Stimulated activated CD4-positive, alpha-beta T cell treated with anti-CD3 and anti-CD28 coated beads, Interleukin-4, amount 100 ng/mL, for 4 hours (primary cell): Measurements from ENCODE around the gene TPCN2.

Source experiments
- DNase-seq, 2 experiments: peaks; one replicate each; pipeline ENCODE4 v3.0.0-alpha.2; 2020

TPCN2 gene

GRCh38 chr11:69154938-69155301, 106.2 kb downstream of the TPCN2 start:
- no peak for DNase-seq

GRCh38 chr11:69155302-69156234, 106.8 kb downstream of the TPCN2 start, which contains the start of gene SMIM38:
Gene SMIM38 (plus strand): TSS chr11:69155935. CDS start chr11:69157847, 1,912 bp downstream.
- no peak for DNase-seq

GRCh38 chr11:69156235-69156639, 107.5 kb downstream of the TPCN2 start:
- no peak for DNase-seq

GRCh38 chr11:69156673-69157155, 108.0 kb downstream of the TPCN2 start:
- DNase-seq: no peak

DNA sequence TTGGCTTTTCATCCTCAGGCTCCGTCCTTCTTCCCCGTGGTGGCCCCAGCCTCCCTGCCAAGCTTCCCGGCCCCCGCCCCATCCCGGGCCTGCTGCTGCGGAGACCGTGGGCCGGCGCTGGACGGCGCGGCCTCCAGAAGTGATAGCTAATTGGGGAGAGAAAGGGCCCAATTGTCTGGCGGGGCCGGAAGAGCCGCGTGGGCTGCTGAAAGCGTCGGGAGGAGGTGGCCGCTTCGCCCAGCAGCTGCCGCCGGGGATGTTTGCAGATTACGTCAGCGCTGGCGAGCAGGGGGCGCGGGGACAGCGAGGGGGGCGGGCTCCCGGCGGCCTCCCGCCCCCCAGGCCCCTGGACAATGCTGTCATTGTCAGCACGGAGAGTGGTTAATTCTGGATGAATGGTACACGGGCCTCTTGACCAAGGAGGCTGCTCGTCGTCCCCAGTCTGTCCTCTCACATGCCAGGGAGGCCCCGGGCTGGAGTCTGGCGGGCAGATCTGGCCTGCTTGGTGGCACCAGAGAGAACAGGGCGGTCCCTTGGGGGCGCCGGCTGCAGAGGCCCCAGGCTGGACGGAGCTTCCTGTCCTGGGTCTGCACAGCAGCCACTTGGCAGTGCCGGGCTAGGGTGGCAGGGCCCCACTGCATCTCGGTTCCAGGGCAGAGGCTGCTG, 108.6 kb downstream of the TPCN2 start:
- no peak for DNase-seq

DNA sequence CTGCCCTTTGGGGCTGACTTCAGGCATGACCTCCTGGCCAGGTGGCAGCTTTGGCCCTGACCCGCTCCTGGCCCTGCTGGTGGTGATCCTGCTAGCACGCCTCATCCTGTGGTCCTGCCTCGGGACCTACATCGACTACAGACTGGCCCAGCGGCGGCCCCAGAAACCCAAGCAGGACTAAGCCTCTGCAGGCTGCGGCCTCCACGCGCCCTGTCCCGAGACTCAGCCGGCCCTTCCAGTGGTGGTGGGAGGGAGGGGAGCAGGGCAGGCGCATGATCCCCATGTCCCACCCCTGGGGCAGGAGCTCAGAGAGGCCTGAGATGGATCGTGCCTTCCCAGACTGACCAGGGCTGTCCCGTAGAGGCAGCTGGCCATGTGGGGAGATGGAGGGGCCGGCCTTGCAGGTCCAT, 109.1 kb downstream of the TPCN2 start:
- no peak for DNase-seq

DNA sequence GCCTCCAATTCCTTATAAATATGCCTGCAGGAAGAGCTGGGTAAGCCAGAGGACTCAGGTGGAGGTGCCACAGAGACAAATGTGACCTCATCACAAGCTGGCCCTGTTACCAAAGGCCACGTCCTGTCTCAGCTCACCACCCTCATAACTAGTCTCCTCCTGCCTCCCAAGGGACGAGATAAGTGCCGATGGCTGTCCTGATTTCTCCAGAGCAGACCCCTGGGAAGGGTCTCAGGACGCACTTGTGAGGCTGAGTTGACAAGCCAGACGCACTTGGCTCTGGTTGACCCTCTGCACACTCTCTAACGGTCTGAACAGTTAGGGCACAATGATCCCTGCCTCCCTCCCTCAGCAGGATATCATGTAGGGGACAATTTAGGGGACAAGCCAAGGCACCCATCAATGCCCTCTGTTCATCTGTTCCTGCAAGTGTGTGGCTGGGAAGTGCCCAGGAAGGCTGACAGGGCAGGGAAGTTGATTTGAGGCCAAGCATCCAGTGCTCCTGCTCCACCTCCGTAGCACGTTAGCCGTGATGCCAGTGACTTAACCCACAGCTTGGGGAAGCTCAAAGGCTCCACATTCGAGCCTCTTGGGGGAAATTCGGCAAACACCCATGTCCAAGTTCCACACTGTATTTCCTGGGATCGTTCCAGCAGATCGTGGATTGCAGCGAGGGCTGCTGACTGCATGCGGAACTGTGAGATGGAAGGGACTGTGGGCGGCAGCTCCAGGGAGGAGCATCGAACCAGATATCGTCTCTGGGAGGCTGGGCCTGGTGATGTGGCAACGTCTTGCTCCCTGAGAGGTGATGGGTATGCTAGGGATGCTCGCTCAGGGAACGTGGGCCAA, 109.8 kb downstream of the TPCN2 start:
- no peak for DNase-seq

DNA sequence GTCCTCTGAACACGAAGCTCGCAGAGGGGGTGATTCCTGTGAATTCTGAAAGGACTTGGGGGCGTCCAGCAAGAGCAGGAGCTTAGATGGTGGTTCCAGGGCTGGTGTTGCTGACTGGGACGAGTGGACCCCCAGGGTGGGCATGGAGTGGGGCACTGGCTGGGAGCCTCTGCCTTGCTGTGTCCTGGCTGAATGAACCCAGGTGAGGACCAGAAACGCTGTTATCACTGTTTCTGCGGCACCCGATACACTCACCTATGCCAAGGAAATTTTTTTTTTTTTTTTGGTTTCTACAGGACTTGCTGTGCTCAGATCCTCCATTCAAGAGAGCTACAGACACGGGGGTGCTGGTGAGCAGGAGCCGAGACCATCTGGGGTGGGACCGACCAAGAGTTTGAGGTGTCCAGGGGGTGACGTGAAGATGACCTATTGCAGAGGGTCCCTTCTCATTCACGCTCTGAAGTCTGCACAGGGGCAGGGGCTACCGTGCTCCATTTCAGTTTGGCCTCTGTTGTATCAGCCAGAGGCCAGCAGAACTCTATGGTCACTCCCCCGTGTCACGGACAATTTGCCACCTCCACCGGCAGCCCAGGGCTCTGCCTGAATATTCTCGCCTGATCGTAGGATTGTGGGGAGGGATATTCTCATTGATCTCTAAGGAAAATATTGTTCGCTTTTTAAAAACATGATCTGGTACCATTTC, 110.6 kb downstream of the TPCN2 start:
- DNase-seq: no peak

- DNase-seq: no peak
These were observed 111.8 kb downstream of the TPCN2 start for GRCh38 chr11:69160296-69161116.

- no peak for DNase-seq
These were observed 112.3 kb downstream of the TPCN2 start for GRCh38 chr11:69161117-69161407.

DNA sequence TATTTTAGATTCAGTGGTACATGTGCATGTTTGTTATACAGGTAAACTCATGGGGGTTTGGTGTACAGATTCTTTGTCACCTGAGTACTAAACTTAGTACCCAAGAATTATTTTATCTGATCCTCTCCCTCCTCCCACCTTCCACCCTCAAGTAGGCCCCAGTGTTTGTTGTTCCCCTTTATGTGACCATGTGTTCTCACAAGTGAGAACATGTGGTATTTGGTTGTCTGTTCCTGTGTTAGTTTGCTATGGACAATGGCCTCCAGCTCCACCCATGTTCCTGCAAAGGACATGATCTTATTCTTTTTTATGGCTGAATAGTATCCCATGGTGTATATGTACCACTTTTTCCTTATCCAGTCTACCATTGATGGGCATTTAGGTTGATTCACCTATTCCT, 113.8 kb downstream of the TPCN2 start:
- DNase-seq: no peak

- no peak for DNase-seq
These were observed 115.1 kb downstream of the TPCN2 start for GRCh38 chr11:69163842-69164241.

- DNase-seq: no peak
These were observed 116.1 kb downstream of the TPCN2 start for GRCh38 chr11:69164824-69165223.

GRCh38 chr11:69165775-69166174, 117.0 kb downstream of the TPCN2 start:
- DNase-seq: no peak

- DNase-seq: peak; percentile 56 to 61
These were observed 117.7 kb downstream of the TPCN2 start for GRCh38 chr11:69166218-69167115.

- no peak for DNase-seq
These were observed 118.6 kb downstream of the TPCN2 start for GRCh38 chr11:69167130-69167915.

GRCh38 chr11:69167916-69168691, 119.4 kb downstream of the TPCN2 start:
- DNase-seq: no peak

GRCh38 chr11:69169479-69169878, 120.7 kb downstream of the TPCN2 start:
- DNase-seq: no peak

DNA sequence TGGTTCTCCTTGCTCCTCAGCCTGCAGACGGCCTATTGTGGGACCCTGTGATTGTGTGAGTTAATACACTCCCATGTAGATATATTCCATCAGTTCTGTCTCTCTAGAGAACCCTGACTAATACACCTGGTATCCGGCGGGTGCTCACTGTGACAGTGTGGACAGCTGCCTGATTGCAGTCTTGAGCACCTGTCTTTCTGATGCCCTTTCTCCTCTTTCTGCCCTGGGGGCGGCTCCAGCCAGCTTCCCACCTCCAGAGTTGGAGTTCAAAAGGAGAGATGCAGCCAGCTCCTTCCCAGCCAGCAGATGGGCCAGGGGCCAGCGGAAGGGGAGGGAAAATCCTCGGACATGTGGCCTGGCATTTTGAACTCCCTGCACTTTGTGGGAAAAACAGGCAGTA, 122.0 kb downstream of the TPCN2 start:
- DNase-seq: no peak
